ENCODE data around the gene CFH.
"Not testable (repeated sequence)": the region's sequence is repeated elsewhere in the genome, so short reads cannot be mapped to it uniquely, and the experiment has no call there.

Gene CFH

DNA sequence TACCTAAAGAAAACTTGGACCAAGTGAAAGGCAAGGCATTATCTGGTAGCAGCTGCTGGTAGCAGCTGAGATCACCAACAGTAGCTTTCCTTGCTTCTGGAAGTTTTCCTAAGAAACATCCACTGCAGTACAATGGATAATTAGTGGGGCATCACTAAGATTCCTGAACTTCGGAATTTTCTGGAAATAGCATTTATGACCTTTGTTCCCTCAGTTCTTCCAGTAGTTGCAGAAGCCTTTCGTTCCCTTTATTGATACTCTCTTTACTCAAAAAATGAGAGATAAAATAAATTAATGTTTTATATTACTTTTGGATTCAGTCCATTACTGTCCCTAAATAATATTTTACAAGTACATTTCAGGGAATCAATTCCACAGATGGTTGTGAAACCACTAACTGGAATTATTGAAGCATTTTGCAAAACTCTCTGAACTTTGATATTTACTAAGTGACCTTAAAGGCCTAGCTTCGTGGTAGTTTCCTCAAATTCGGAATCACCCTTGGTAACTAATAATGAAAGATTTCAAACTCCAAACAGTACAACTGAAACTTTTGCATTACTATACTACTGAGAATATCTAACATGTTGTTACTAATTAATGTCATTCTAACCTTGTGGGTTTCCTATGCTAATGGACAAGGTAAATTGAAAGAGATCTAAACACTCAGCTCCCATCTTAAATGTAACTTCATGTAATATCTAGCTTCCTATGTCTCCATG is 113.3 kb downstream of the CFH start:
- not testable (repeated sequence) for DNase-seq (ENCODE audit: low read depth in 2 of 2)

DNA sequence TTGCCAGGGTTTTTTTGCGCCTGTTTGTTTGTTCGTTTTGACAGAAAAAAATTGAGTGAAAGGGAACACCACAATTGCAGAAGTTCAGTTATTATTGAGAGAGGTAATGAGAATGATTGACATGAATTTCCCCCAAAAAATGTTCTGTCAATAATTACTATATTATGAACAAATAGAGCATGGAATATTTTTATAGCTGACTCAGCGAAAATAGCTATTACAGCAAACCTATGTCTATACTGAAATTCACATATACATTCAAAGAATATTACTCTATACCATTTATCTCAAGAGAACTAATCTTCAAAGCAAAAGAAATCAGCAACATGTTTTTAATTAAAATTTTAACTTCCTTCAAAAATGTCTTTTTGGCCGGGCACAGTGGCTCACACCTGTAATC is 118.0 kb downstream of the CFH start:
- not testable (repeated sequence) for DNase-seq (ENCODE audit: low read depth in 2 of 2)

DNA sequence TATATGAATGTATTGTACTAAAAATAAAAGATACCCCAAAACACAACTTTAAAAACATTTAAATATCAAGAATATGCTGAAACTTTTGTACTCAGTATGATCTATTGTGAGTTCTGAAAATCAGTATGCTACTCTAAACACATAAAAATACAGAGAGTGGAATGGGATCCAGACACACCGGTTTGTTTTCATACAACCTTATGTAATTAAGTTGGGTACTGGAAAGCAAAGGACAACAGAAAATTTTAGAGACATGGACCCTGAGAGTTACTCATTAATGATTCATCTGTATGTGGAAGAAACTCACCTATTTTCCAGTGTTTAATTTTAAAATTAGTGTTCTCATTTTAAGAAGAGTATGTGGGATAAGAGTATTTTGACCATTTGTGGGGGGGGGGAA is 121.9 kb downstream of the CFH start:
- DNase-seq (ENCODE audit: low read depth in 2 of 2), result no peak

GRCh38 chr1:196774175-196774574 is 122.3 kb downstream of the CFH start:
- no peak for DNase-seq (ENCODE audit: low read depth in 2 of 2)

GRCh38 chr1:196774603-196775002 is 122.8 kb downstream of the CFH start, which contains the start of gene CFHR3:
CFHR3 (plus strand) TSS chr1:196774840; CDS start chr1:196774887, 47 bp downstream.
- DNase-seq (ENCODE audit: low read depth in 2 of 2), result no peak

DNA sequence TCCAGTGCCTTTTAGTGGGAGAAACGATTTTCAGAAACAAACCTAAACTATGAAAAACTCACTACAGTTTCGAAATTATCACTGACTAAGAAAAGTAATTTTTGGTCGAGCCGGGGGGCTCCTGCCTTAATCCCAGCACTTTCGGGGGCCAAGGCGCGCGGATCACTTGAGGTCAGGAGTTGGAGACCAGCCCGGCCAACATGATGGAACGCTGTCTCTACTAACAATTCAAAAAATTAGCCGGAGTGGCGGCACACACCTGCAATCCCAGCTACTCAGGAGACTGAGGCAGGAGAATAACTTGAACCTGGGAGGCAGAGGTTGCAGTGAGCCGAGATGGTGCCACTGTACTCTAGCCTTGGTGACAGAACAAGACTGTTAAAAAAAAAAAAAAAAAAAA is 125.8 kb downstream of the CFH start:
- DNase-seq (ENCODE audit: low read depth in 2 of 2), result no peak

DNA sequence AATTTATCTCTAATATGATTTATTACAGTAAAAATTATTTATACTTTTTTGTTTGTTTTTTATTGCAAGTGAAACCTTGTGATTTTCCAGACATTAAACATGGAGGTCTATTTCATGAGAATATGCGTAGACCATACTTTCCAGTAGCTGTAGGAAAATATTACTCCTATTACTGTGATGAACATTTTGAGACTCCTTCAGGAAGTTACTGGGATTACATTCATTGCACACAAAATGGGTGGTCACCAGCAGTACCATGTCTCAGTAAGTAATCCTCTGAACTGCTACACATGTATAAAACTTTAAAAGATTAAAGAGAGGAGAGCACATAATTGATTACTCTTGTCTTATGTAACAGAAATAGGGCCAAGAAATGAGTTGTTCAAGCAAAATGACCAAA is 127.2 kb downstream of the CFH start:
- DNase-seq (ENCODE audit: low read depth in 2 of 2), result no peak

GRCh38 chr1:196791252-196791651 is 139.4 kb downstream of the CFH start:
- DNase-seq (ENCODE audit: low read depth in 2 of 2), result not testable (repeated sequence)

- DNase-seq (ENCODE audit: low read depth in 2 of 2), result not testable (repeated sequence)
Observed at GRCh38 chr1:196794103-196794502, 142.3 kb downstream of the CFH start.
